Prostate gland (tissue), 2 donors: ENCODE results near the gene CD300E. TPM values are rescaled to one million over a fixed set of nuclear protein-coding genes. Genes with fewer than 3 reads are reported as not detected.

Experiments used
- DNase-seq: peaks from one replicate; pipeline ENCODE4 v3.0.0-alpha.2; 2019; ENCODE audit warnings: low spot score
- H3K27ac ChIP-seq, 2 donors: fragments of 200-600 bp; sonication (generic); 2 replicates each; pipeline ENCODE4 v1.5.1; 2017 to 2019
- H3K27me3 ChIP-seq: fragments of 200-600 bp; sonication (generic); replicated peaks from 2 replicates; pipeline ENCODE4 v1.5.1; 2019; ENCODE audit not compliant: insufficient read depth
- H3K36me3 ChIP-seq, 2 donors: fragments of 200-600 bp; sonication (generic); 1 replicate in 1 of 2; 2 replicates in 1 of 2; pipeline versions ENCODE4 v1.5.1 to v1.8.1; 2017 to 2019
- H3K4me1 ChIP-seq: fragments of 200-600 bp; sonication (generic); replicated peaks from 2 replicates; pipeline ENCODE4 v1.5.1; 2019
- H3K4me3 ChIP-seq, 2 donors: fragments of 200-600 bp; sonication (generic); 2 replicates each; pipeline ENCODE4 v1.5.1; 2017 to 2019
- H3K9me3 ChIP-seq: fragments of 200-600 bp; sonication (generic); 2 replicates; pipeline ENCODE4 v1.5.1; 2017
- CTCF ChIP-seq, 4 experiments: fragments of 200-600 bp in 2 of 4; fragments of 450-650 bp in 2 of 4; sonication (generic) in 2 of 4; IDR thresholded peaks; 1 replicate in 3 of 4; 2 replicates in 1 of 4; pipeline ENCODE4 v1.5.1; 2016 to 2019; ENCODE audit warnings: antibody characterized with exemption in 4 of 4, mild to moderate bottlenecking in 2 of 4, moderate library complexity in 2 of 4
- POLR2A ChIP-seq: fragments of 450-650 bp; IDR thresholded peaks from one replicate; pipeline ENCODE4 v1.6.1; 2016; ENCODE audit warnings: antibody characterized with exemption, mild to moderate bottlenecking
- POLR2AphosphoS5 ChIP-seq: sonication (generic); formaldehyde crosslinking; IDR thresholded peaks from one replicate; pipeline ENCODE4 v1.6.1; 2017; ENCODE audit warnings: antibody characterized with exemption
- WGBS: methylation state at CpG from one replicate; pipeline ENCODE4 v1.1.5; 2018; 5-methylcytosine and 5-hydroxymethylcytosine counted together
- intact Hi-C: fragments of 100-400 bp; cut with DNase I; formaldehyde crosslinking; loops from one replicate; pipeline ENCODE4 v1.14.2; 2022
- total RNA-seq, 2 donors: library from RNA; depleted of rRNA; stranded (reverse); fragments of >200 nt; gene quantifications; one replicate each; pipeline ENCODE4 v1.1.0, GENCODE V29; 2016

CD300E gene
- total RNA-seq, 2 donors from 2014 or later: 0.45 TPM; not detected in 1

DNA sequence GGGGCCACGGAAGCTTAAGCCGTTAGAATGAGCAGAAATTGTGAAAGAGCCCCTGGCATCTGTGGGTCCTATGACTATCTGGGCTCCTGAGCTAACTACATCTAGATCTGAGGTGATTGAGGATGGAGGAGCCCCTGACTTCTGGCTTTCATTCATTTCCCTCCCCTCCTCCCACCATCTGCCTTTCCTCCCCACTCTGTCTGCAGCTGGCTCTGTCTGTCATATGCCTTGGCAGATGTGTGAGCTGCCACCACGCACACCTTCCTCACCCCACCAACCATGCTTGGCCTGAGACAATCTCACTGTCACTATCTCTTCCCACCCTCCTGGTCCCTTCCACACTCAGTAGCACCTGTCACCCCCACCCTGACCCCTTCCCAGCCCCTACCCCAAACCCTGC, 5.1 kb downstream of the CD300E start:
- H3K27me3 ChIP-seq: no peaks in the 10 kb centered on the region
- H3K9me3 ChIP-seq: no peaks in the 10 kb centered on the region
- intact Hi-C loops: no loop called here
- no peak overlapping the region for H3K4me3 ChIP-seq
- TF ChIP-seq CTCF (IDR thresholded peaks at IDR 0.05) (no peak), POLR2AphosphoS5 (no peak), POLR2A (no peak)
- no peak overlapping the region for H3K27ac ChIP-seq
- DNase-seq: no peak
- H3K36me3 ChIP-seq: no peaks in the 10 kb centered on the region
- no peaks in the 10 kb centered on the region for H3K4me1 ChIP-seq
- WGBS: 68% methylated on average over 3 of the region's 3 CpGs

DNA sequence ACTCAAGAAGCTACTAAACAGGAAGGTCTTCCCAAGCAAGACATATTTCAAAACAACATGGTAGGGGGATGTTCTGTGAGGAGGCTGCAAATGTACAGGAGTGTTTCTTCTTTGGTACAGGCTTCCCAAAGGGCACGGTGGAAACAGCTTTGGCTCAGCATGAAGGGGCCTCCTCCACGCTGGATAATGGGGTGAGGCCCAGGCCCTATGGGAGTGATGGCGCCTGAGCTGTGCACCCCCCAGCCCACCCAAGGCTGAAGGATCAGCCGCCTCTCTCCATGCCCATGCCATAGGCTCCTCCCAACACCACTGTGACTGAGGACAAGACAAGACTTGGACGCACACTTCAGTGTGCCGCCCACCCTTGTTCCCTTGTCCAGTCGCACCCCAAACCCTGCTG, 6.8 kb downstream of the CD300E start:
- DNase-seq: no peak
- TF ChIP-seq CTCF (IDR thresholded peaks at IDR 0.05) (no peak), POLR2A (no peak)
- WGBS: 92% methylated on average over 5 of the region's 7 CpGs
- Histone ChIP-seq H3K36me3 (no peaks in the 10 kb centered on the region), H3K9me3 (no peaks in the 10 kb centered on the region), H3K4me3 (no peak overlapping the region), H3K4me1 (no peaks in the 10 kb centered on the region), H3K27me3 (no peaks in the 10 kb centered on the region), H3K27ac (no peak overlapping the region)
- intact Hi-C loops: no loop called here

GRCh38 chr17:74612046-74612445, 11.5 kb downstream of the CD300E start:
- H3K27me3 ChIP-seq: peaks cover 2% of the 10 kb centered on the region
- WGBS: 87% methylated on average over 6 of the region's 6 CpGs

GRCh38 chr17:74610108-74610507, 13.4 kb downstream of the CD300E start:
- H3K4me1 ChIP-seq: no peaks in the 10 kb centered on the region
- DNase-seq: no peak
- no peaks in the 10 kb centered on the region for H3K9me3 ChIP-seq
- no peak overlapping the region for H3K4me3 ChIP-seq
- no peak overlapping the region for H3K27ac ChIP-seq
- 25% methylated on average over 2 of the region's 2 CpGs for WGBS
- no peaks in the 10 kb centered on the region for H3K36me3 ChIP-seq
- intact Hi-C loops: no loop called here
- TF ChIP-seq POLR2A: no peak
- no peak for TF ChIP-seq POLR2AphosphoS5
- no peak for TF ChIP-seq CTCF (IDR thresholded peaks at IDR 0.05)
- peaks cover 2% of the 10 kb centered on the region for H3K27me3 ChIP-seq

More at GRCh38 chr17:74612046-74612445, 11.5 kb downstream of the CD300E start:
- no peak overlapping the region for H3K4me3 ChIP-seq
- DNase-seq: no peak
- no peaks in the 10 kb centered on the region for H3K36me3 ChIP-seq
- intact Hi-C loops: no loop called here
- H3K27ac ChIP-seq: no peak overlapping the region
- no peaks in the 10 kb centered on the region for H3K4me1 ChIP-seq
- H3K9me3 ChIP-seq: no peaks in the 10 kb centered on the region
- TF ChIP-seq POLR2A (no peak), POLR2AphosphoS5 (no peak), CTCF (IDR thresholded peaks at IDR 0.05) (no peak)

DNA sequence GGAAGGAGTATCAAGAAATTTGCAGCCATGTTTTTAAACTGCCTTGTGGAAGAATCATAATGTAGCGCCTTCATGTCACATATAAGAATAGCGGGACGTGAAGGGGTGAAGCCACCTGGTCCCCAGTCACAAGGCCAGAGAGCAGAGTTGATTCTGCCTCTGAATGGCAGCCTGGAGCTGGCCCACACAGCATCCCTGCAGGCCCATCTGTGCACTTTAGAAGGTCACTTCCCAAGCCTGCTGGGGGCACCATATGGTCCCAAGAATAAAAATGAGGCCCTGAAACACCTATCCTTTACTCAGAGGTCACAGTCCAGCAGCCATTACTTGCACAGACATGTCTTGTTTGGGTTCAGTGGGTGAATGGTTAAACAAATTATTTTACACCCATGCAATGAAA, 15.0 kb downstream of the CD300E start:
- TF ChIP-seq POLR2AphosphoS5: no peak
- no peak for TF ChIP-seq CTCF (IDR thresholded peaks at IDR 0.05)
- TF ChIP-seq POLR2A: no peak
- intact Hi-C loops: no loop called here
- Histone ChIP-seq H3K36me3 (no peaks in the 10 kb centered on the region), H3K27ac (no peak overlapping the region), H3K4me3 (no peak overlapping the region), H3K4me1 (no peaks in the 10 kb centered on the region), H3K9me3 (no peaks in the 10 kb centered on the region), H3K27me3 (peaks cover 2% of the 10 kb centered on the region)
- DNase-seq: no peak
- WGBS: 98% methylated on average over 3 of the region's 3 CpGs
